Coronary artery (tissue), 2 donors: ENCODE measurements around the gene PAPPA2.
"Not testable (repeated sequence)": the region's sequence is repeated elsewhere in the genome, so short reads cannot be mapped to it uniquely, and the experiment has no call there.

Source experiments
- DNase-seq: peaks from one replicate; pipeline ENCODE4 v3.0.0-alpha.2; 2017; ENCODE audit warnings: low spot score
- H3K27ac ChIP-seq, 2 donors: fragments of 200-600 bp; sonication (generic); one replicate each; pipeline ENCODE4 v1.5.1; 2016 to 2019
- H3K4me3 ChIP-seq: fragments of 200-600 bp; sonication (generic); 2 replicates; pipeline ENCODE4 v1.5.1; 2016; ENCODE audit warnings: mild to moderate bottlenecking, moderate library complexity
- TF ChIP-seq, protein P1 (sequence below): fragments of 200-600 bp; sonication (generic); IDR thresholded peaks from one replicate; pipeline ENCODE4 v1.5.1; 2019; ENCODE audit warnings: antibody characterized with exemption

Gene PAPPA2, protein sequence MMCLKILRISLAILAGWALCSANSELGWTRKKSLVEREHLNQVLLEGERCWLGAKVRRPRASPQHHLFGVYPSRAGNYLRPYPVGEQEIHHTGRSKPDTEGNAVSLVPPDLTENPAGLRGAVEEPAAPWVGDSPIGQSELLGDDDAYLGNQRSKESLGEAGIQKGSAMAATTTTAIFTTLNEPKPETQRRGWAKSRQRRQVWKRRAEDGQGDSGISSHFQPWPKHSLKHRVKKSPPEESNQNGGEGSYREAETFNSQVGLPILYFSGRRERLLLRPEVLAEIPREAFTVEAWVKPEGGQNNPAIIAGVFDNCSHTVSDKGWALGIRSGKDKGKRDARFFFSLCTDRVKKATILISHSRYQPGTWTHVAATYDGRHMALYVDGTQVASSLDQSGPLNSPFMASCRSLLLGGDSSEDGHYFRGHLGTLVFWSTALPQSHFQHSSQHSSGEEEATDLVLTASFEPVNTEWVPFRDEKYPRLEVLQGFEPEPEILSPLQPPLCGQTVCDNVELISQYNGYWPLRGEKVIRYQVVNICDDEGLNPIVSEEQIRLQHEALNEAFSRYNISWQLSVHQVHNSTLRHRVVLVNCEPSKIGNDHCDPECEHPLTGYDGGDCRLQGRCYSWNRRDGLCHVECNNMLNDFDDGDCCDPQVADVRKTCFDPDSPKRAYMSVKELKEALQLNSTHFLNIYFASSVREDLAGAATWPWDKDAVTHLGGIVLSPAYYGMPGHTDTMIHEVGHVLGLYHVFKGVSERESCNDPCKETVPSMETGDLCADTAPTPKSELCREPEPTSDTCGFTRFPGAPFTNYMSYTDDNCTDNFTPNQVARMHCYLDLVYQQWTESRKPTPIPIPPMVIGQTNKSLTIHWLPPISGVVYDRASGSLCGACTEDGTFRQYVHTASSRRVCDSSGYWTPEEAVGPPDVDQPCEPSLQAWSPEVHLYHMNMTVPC (N-terminal part only)

DNA sequence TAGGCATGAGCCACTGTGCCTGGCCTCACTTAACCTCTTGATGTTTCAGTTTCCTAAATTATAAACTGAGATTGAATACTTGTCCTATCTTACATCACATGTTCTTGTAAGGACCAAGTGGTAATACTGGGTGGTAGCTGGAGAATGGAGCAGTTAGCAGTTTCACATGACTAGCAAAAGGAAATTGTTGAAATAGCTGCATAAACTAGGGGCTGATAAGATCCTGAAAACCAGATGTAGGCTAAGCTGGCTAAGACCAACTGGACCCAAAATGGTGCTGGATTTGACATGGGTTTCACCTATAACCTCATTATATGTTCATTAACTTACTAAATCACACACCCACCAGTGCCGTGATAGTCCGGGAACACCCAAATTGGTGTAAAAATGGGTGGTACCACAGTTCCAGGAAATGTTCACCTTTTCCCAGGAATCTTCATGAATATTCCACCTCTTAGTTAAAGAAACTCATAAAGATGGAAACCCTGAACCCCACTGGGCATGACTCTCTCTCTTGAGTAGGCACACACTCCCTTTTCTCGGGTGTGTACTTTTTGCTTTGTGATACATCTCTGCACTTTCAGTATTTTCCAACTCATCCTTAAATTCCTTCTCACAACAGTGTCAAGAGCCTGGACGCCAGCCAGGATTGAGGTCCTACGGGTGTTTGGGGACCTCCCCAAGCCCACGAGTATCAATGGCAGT lies at the start of gene PAPPA2:
PAPPA2 (plus strand) TSS at position 502 of the 705 bp plus-strand sequence. CDS start 93,148 bp downstream, outside the sequence.
- Histone ChIP-seq H3K4me3 (no peak within 1 kb of the TSS), H3K27ac (no peak within 1 kb of the TSS)
- TF ChIP-seq, protein P1, sequence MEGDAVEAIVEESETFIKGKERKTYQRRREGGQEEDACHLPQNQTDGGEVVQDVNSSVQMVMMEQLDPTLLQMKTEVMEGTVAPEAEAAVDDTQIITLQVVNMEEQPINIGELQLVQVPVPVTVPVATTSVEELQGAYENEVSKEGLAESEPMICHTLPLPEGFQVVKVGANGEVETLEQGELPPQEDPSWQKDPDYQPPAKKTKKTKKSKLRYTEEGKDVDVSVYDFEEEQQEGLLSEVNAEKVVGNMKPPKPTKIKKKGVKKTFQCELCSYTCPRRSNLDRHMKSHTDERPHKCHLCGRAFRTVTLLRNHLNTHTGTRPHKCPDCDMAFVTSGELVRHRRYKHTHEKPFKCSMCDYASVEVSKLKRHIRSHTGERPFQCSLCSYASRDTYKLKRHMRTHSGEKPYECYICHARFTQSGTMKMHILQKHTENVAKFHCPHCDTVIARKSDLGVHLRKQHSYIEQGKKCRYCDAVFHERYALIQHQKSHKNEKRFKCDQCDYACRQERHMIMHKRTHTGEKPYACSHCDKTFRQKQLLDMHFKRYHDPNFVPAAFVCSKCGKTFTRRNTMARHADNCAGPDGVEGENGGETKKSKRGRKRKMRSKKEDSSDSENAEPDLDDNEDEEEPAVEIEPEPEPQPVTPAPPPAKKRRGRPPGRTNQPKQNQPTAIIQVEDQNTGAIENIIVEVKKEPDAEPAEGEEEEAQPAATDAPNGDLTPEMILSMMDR = no peak
- DNase-seq = no peak

DNA sequence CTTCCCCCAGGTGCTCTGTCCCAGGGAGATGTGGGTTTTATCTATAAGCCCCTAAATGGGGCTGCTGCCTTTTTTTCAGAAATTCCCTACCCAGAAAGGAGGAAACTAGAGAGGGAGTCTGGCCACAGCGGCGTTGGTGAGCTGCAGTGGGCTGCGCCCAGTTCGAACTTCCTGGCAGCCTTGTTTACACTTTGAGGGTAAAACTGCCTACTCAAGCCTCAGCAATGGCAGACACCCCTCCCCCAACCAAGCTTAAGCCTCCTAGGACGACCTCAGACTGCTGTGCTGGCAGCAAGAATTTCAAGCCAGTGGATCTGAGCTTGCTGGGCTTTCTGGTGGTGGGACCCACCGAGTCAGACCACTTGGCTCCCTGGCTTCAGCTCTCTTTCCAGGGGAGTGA lies 46.2 kb upstream of the PAPPA2 start:
- no peak for DNase-seq
- no peak overlapping the region for H3K27ac ChIP-seq
- TF ChIP-seq, protein P1 = no peak
- no peak overlapping the region for H3K4me3 ChIP-seq

DNA sequence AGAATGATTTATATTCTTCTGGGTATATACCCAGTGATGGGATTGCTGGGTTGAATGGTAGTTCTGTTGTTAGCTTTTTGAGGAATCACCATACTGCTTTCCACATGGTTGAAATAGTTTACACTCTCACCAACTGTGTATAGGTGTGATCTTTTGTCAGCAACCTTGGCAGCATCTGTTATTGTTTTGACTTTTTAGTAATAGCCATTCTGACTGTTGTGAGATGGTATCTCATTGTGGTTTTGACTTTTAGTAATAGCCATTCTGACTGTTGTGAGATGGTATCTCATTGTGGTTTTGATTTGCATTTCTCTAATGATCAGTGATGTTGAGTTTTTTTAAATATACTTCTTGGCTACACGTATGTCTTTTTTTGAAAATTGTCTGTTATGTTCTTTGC lies 43.4 kb upstream of the PAPPA2 start:
- DNase-seq, H3K4me3 ChIP-seq, H3K27ac ChIP-seq: not testable (repeated sequence)

DNA sequence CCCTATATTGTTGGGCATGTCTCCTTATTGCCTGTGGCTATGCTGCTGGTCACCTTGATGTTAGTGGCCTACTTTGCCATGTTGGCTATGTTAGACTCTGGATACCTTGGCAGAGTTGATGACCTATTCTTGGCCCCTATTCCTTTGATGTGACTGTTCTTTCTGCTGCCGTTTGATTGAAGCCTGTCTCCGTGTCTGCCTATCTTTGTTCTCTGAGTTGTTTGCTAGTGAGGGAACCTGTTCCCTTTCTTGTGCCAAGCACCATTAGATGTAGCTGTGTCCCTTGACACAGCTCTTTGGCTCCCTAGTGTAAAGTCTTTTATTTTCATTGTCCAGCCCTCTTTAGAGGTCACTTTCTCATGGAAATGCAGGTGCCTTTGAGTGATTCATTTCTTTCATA lies 28.7 kb upstream of the PAPPA2 start:
- Histone ChIP-seq H3K27ac (no peak overlapping the region), H3K4me3 (no peak overlapping the region)
- DNase-seq = no peak
- TF ChIP-seq, protein P1 = no peak

DNA sequence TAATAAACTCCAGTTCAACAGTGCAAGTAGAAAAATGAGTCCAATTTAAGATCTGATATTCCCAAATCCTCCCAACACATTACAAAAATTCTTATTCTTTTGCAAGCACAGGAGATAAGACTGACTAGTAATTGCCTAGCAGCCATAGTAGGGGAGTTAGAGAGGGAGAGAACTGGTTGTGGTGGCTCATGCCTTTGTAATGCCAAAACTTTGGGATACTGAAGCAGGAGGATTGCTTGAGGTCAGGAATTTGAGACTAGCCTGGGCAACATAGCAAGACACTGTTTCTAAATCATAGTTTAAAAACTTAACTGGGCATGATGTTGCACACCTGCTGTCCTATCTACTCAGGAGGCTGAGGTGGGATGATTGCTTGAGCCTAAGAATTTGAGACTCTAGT lies 26.7 kb upstream of the PAPPA2 start:
- no peak for DNase-seq
- TF ChIP-seq, protein P1 = no peak
- H3K4me3 ChIP-seq = no peak overlapping the region
- H3K27ac ChIP-seq = no peak overlapping the region

DNA sequence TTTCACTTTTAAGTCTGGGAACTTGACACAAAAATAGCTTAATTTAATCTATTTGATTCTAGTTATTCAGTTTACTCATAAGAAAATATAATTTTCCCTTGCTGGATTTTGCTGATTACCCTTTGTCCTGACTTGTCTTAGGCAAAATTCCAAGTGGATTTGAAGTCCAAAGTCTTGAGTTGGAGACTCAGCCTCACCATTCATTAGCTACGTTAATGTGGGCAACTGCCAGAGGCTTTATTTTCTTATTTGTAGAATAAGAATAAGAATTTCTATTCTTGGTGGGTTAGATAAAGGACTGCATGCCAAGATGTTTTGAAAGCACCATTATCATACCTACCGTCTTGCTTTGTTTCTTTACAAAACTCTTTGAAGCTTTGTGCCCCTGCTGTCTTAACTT lies 22.8 kb upstream of the PAPPA2 start:
- no peak overlapping the region for H3K4me3 ChIP-seq
- H3K27ac ChIP-seq = no peak overlapping the region
- TF ChIP-seq, protein P1 = no peak
- DNase-seq = no peak

DNA sequence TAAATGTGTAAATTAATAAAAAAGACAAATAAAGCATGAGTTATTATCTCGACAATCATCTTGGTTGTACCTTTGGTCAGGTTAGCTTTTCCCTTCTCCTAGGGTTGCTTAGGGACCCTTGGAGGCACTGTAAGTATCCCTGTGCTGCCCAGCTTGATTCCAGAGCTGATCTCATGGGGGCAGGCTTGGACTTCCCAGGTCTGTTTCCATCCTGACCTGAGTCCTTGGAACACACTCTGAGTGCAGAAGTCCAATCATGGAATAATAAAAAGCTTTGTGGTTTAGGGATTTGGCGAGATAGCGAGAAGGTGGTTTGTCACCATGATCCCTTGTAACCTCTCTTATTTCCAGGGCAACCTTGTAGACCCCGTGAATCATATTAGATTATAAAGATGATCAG lies 18.7 kb upstream of the PAPPA2 start:
- TF ChIP-seq, protein P1 = no peak
- Histone ChIP-seq H3K27ac (no peak overlapping the region), H3K4me3 (no peak overlapping the region)
- no peak for DNase-seq
